ENCODE data around the gene ZMPSTE24.

Gene ZMPSTE24

DNA sequence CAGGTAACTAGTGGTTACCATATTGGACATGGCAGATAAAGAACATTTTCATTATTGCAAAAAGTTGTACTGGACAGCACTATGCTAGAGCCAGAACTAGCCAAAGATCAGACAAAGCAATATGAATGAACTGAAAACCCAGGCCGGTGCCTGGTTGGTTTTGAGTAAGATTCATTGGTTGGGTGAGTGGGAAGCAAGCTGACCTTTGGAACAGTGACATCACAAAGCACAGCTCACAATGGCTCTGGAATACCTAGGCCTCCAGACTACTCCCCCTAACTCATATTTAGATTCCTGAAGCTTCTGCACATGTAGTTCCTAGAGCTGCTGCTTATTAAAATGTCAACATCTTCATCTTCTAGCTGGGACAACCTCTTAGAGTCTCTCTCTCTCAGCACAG is 10.4 kb upstream of the ZMPSTE24 start, which contains the start of gene TMCO2:
Gene TMCO2 (plus strand): TSS at position 283 of the 400 bp plus-strand sequence. CDS start 57 bp downstream, at position 340.
- Mint-ChIP-seq H3K27me3 (no peaks in the 10 kb centered on the region), H3K9me3 (no peaks in the 10 kb centered on the region), H3K36me3 (ENCODE audit: low read depth) (no peaks in the 10 kb centered on the region), H3K4me3 (no peak within 1 kb of the TSS), H3K4me1 (ENCODE audit: low read depth) (peaks cover 14% of the 10 kb centered on the region), H3K27ac (no peak within 1 kb of the TSS)

DNA sequence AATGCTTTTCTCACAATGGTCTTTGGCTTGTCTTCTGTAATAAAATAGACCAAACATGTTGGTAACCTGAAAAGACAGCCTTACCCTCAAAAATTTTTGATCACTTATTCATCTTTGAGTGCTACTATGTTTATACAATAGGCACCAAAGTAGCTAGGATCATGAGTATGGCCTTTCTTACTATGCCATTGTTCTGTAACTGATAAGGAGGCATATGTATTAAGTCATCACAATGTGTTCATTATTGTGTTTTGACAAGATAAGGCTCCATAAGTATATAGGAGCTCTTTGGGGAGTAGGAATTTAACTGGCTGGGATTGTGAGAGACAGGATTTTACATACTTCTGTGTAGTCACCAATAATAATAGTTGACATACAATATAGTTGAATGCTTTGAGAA is 9.6 kb upstream of the ZMPSTE24 start:
- peaks cover 10% of the 10 kb centered on the region for H3K4me1 Mint-ChIP-seq (ENCODE audit: low read depth)
- H3K27ac Mint-ChIP-seq, result no peak overlapping the region
- H3K27me3 Mint-ChIP-seq, result no peaks in the 10 kb centered on the region
- H3K36me3 Mint-ChIP-seq (ENCODE audit: low read depth), result no peaks in the 10 kb centered on the region
- no peak overlapping the region for H3K4me3 Mint-ChIP-seq
- no peaks in the 10 kb centered on the region for H3K9me3 Mint-ChIP-seq

DNA sequence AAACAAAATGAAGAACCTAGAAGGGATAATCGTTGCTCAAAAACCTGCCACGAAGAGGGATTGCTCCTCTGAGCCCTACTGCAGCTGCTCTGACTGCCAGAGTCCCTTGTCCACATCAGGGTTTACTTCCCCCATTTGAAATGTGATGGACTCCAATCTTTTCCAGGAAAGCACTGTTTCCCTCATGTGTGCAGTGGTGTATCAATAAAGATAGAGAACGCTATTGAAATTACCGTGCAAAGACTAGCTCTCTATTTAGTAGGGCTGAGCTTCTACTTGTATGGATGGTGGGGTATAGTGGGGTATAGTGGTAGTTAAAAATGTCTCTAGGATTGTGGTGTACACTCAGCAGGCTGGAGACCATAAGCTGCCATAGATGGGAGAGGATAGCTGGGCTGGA is 6.6 kb upstream of the ZMPSTE24 start:
- Mint-ChIP-seq H3K4me3 (no peak overlapping the region), H3K9me3 (no peaks in the 10 kb centered on the region), H3K27me3 (no peaks in the 10 kb centered on the region), H3K27ac (no peak overlapping the region), H3K4me1 (ENCODE audit: low read depth) (peaks cover 9% of the 10 kb centered on the region), H3K36me3 (ENCODE audit: low read depth) (no peaks in the 10 kb centered on the region)

DNA sequence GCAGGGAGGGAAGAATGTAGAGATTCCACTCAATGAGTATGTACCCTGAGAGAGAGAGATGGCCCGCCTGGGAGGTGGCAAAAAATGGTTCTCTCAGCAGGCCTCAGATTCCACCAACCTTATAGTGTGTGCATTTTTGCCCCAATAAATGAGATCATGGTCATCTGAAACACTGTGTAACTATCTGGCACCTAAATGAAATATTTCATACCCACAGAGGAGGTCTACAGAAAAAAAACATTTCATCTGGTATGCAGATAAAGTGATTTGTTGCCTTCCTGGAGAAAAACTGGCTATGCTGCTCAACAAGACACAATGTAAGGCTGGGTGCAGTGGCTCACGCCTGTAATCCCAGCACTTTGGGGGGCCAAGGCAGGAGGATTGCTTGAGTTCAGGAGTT is 5.4 kb upstream of the ZMPSTE24 start:
- no peak overlapping the region for H3K4me3 Mint-ChIP-seq
- H3K27me3 Mint-ChIP-seq, result no peaks in the 10 kb centered on the region
- no peaks in the 10 kb centered on the region for H3K36me3 Mint-ChIP-seq (ENCODE audit: low read depth)
- no peak overlapping the region for H3K27ac Mint-ChIP-seq
- no peaks in the 10 kb centered on the region for H3K9me3 Mint-ChIP-seq
- peaks cover 15% of the 10 kb centered on the region for H3K4me1 Mint-ChIP-seq (ENCODE audit: low read depth)

DNA sequence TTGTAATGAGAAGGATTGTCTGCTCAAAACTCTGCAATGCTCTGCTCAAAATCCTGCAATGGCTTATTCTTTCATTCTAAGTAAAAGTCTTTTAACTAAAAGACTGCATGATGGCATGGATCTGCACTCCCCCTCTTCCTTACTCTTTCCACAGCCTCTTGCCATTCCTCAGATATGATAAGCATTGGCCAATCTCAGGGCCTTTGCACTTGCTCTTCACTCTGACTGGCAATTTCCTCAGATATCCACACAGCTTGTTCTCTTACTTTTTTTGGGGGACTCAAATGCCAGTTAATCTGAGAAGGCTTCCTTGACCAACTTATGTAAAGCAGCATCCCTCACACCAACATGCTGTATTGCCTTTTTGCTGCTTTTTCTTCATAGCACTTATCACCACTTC is 2.8 kb upstream of the ZMPSTE24 start:
- Mint-ChIP-seq H3K4me3 (no peak overlapping the region), H3K9me3 (no peaks in the 10 kb centered on the region), H3K4me1 (ENCODE audit: low read depth) (peaks cover 28% of the 10 kb centered on the region), H3K27ac (no peak overlapping the region), H3K36me3 (ENCODE audit: low read depth) (peaks cover 11% of the 10 kb centered on the region), H3K27me3 (no peaks in the 10 kb centered on the region)

DNA sequence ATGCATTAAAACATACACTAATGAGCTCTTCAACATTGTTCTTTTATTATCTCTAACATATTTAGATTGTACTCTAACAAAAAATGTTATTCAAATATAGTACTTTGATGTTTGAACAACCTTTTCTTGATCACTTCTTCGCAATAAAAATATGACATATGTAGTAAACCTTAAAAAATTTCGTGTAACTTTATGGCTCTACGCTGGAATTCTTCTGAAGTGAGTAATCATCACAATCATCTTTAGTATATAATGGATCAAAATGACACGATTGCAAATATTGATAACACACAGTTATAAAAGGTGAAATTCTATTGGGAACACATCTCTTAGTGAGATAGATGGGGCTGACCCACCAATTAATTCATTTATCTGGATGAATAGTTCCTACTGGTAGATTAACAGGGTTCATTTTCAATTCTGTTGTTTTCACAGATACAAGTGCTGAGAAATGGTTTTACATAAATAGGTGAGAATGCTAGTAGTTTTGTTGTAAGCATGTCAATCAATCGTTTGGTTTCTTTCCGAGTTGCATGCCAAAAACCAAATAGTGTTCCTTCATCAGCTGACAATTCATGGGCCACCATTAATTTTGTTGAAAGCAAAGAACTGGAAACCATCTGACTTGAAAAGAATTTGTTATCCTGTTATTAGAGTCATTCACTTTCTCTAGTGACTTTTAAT is 1.5 kb upstream of the ZMPSTE24 start:
- H3K9me3 Mint-ChIP-seq, result no peaks in the 10 kb centered on the region
- H3K36me3 Mint-ChIP-seq (ENCODE audit: low read depth), result peaks cover 24% of the 10 kb centered on the region
- peaks cover 41% of the 10 kb centered on the region for H3K4me1 Mint-ChIP-seq (ENCODE audit: low read depth)
- no peaks in the 10 kb centered on the region for H3K27me3 Mint-ChIP-seq
- H3K27ac Mint-ChIP-seq, result peak overlapping the region; percentile 97
- peak overlapping the region; percentile 92 for H3K4me3 Mint-ChIP-seq

DNA sequence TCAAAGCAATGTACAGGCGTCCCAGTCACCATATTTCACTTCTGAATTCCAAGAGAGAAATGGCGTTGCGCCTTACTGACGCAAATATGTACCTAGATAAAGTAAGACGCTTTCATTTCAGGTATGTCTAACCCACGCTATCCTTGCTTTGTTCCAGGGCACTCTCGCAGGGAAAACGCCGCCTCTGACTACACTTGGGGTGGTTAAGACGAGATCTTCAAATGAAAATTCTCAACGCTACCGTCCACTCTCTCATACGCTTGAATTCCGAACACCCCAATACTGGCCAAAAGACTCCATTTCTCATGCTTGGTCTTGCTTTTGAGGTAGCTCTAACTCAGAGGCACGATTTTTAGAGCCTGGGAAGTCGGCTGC is 736 bp upstream of the ZMPSTE24 start:
- Mint-ChIP-seq H3K27ac (peak overlapping the region; percentile 97), H3K27me3 (no peaks in the 10 kb centered on the region), H3K9me3 (no peaks in the 10 kb centered on the region), H3K4me3 (peak overlapping the region; percentile 92), H3K36me3 (ENCODE audit: low read depth) (peaks cover 31% of the 10 kb centered on the region), H3K4me1 (ENCODE audit: low read depth) (peaks cover 46% of the 10 kb centered on the region)

DNA sequence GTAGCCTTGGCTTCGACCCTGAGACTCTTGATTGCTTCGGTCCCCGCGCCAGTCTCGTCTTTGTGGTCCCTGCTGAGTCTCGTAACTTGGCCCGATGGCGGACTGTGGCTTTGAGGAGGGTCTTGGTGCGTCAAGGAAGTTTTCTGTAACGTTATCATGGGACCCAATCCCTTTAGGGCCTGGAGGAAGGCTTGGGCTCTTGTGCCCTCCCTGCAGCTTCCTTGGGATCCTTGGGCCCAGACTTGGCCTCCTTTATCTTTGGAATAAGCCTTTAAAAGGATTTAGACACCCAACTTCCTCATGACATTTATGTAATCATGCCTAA is 371 bp downstream of the ZMPSTE24 start:
- H3K36me3 Mint-ChIP-seq (ENCODE audit: low read depth), result peaks cover 42% of the 10 kb centered on the region
- H3K27ac Mint-ChIP-seq, result peak overlapping the region; percentile 97
- H3K27me3 Mint-ChIP-seq, result no peaks in the 10 kb centered on the region
- no peaks in the 10 kb centered on the region for H3K9me3 Mint-ChIP-seq
- peaks cover 56% of the 10 kb centered on the region for H3K4me1 Mint-ChIP-seq (ENCODE audit: low read depth)
- H3K4me3 Mint-ChIP-seq, result peak overlapping the region; percentile 92

DNA sequence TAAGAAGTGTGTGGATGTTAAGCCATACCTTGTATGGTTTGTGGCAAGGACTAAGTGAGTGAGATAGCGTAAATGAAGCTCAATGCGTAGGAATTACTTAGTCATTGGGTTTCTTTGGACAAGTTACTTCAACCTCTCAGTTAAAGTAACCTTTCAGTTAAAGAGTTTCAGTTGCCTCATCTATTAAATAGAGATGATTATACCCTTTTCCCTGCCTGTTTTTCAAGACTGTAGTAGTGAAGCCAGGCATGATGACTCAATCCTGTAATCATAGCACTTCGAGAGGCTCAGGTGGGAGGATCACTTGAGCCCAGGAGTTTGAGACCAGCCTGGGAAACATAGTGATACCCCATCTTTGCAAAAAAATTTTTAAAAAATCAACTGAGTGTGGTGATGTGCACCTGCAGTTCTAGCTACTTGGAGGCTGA is 6.3 kb downstream of the ZMPSTE24 start:
- Mint-ChIP-seq H3K4me1 (ENCODE audit: low read depth) (peaks cover 70% of the 10 kb centered on the region), H3K27ac (peak overlapping the region; percentile 86), H3K36me3 (ENCODE audit: low read depth) (peaks cover 76% of the 10 kb centered on the region), H3K27me3 (no peaks in the 10 kb centered on the region), H3K9me3 (no peaks in the 10 kb centered on the region), H3K4me3 (no peak overlapping the region)

DNA sequence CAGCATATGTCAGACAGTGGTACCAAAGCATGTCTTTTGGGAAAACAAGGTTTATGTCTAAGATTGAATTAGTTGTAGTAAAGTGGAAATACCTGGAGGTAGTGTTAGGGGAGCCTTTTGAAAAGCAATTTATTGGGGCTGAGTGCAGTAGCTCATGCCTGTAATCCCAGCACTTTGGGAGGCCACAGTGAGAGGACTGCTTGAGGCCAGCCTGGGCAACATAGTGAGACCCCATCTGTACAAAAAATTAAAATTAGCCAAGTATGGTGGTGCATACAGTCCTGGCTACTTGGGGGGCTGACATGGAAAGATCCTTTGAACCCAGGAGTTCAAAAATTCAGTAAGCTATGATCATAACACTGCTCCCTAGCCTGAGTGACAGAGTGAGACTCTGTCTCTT is 7.3 kb downstream of the ZMPSTE24 start:
- peaks cover 68% of the 10 kb centered on the region for H3K4me1 Mint-ChIP-seq (ENCODE audit: low read depth)
- H3K27me3 Mint-ChIP-seq, result no peaks in the 10 kb centered on the region
- H3K9me3 Mint-ChIP-seq, result no peaks in the 10 kb centered on the region
- H3K4me3 Mint-ChIP-seq, result no peak overlapping the region
- H3K27ac Mint-ChIP-seq, result no peak overlapping the region
- H3K36me3 Mint-ChIP-seq (ENCODE audit: low read depth), result peaks cover 76% of the 10 kb centered on the region

DNA sequence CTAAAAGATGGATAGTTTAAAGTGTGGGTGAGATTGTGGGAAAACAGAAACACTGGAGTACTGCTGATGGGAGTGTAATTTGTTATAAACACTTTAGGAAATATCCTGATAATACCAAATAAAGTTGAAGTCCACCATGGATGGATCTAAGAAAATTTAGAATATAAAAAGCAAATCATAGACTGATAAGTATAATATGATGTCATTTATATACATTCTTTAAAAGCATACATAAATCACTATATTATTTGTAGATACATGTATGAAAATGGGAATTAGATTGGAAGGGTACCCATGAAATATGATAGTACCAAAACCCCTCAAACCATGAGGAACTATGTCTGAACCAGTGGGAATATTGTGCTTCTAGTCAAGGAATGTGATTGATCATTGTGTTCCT is 7.9 kb downstream of the ZMPSTE24 start:
- Mint-ChIP-seq H3K4me3 (no peak overlapping the region), H3K27me3 (no peaks in the 10 kb centered on the region), H3K4me1 (ENCODE audit: low read depth) (peaks cover 68% of the 10 kb centered on the region), H3K36me3 (ENCODE audit: low read depth) (peaks cover 76% of the 10 kb centered on the region), H3K9me3 (no peaks in the 10 kb centered on the region), H3K27ac (peak overlapping the region; percentile 40)

DNA sequence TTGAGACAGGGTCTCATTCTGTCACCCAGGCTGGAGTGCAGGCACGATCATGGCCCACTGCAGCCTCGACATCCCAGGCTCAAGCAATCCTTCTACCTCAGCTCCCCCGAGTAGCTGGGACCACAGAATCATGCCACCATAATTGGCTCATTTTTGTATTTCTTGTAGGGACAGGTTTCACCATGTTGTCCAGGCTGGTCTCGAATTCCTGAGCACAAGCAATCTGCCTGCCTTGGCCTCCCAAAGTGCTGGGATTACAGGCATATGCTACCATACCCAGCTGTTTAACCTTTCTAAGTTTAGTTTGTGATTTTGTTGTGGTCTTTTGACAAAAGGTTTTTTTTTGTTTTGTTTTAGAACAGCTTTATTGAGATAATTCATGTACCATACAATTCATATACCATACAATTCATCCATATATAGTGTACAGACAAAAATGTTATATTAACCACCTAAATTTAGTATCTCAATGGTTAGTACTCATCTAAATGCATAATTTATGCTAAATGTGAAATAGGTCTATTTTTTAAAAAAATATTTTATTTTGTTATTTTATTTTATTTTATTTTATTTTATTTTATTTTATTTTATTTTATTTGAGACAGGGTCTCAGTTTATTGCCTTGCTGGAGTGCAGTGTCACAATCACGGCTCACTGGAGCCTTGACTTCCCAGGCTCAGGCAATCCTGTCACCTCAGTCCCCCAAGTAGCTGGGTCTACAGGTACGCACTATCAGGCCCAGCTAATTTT is 8.9 kb downstream of the ZMPSTE24 start:
- Mint-ChIP-seq H3K4me1 (ENCODE audit: low read depth) (peaks cover 62% of the 10 kb centered on the region), H3K9me3 (no peaks in the 10 kb centered on the region), H3K36me3 (ENCODE audit: low read depth) (peaks cover 76% of the 10 kb centered on the region)

DNA sequence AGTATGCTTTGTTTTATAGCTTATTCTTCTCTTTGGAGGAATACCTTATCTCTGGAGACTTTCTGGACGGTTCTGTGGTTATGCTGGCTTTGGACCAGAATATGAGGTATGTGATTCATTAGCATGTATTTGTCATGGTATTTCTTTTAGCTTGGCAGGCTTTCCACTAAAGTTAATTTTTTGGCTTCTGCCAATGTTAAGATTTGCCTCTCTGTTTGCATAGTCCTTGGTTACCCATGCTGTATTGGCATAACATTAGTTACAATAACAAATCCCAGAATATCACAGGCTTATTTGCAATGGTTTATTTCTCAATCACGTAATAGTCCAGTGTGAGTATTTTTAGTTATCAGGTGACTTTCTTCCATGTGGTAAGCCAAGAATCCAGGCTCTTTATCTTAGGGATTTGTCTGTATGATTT is 9.7 kb downstream of the ZMPSTE24 start:
- Mint-ChIP-seq H3K9me3 (no peaks in the 10 kb centered on the region), H3K4me1 (ENCODE audit: low read depth) (peaks cover 63% of the 10 kb centered on the region), H3K36me3 (ENCODE audit: low read depth) (peaks cover 76% of the 10 kb centered on the region), H3K27me3 (no peaks in the 10 kb centered on the region), H3K27ac (no peak overlapping the region), H3K4me3 (no peak overlapping the region)

More for the DNA sequence above, 8.9 kb downstream of the ZMPSTE24 start:
- H3K27me3 Mint-ChIP-seq, result no peaks in the 10 kb centered on the region
- no peak overlapping the region for H3K27ac Mint-ChIP-seq
- H3K4me3 Mint-ChIP-seq, result no peak overlapping the region

DNA sequence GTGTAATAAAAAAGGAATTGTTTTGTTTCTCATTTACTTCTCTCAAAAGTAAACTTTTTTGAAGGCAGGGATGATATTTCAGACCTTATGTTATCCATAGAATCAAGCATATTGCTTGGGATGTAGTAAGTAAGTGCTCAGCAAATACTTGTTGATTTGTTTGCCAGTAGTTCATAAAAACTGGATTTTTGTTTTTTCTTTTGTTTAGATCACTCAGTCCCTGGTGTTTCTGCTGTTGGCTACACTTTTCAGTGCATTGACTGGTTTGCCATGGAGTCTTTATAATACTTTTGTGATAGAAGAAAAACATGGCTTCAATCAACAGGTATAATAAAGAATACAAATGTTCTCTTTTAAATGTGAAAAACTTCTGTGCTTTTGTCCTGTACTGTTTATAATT is 10.2 kb downstream of the ZMPSTE24 start:
- Mint-ChIP-seq H3K27me3 (no peaks in the 10 kb centered on the region), H3K9me3 (no peaks in the 10 kb centered on the region), H3K36me3 (ENCODE audit: low read depth) (peaks cover 76% of the 10 kb centered on the region), H3K4me1 (ENCODE audit: low read depth) (peaks cover 59% of the 10 kb centered on the region), H3K27ac (no peak overlapping the region), H3K4me3 (no peak overlapping the region)

DNA sequence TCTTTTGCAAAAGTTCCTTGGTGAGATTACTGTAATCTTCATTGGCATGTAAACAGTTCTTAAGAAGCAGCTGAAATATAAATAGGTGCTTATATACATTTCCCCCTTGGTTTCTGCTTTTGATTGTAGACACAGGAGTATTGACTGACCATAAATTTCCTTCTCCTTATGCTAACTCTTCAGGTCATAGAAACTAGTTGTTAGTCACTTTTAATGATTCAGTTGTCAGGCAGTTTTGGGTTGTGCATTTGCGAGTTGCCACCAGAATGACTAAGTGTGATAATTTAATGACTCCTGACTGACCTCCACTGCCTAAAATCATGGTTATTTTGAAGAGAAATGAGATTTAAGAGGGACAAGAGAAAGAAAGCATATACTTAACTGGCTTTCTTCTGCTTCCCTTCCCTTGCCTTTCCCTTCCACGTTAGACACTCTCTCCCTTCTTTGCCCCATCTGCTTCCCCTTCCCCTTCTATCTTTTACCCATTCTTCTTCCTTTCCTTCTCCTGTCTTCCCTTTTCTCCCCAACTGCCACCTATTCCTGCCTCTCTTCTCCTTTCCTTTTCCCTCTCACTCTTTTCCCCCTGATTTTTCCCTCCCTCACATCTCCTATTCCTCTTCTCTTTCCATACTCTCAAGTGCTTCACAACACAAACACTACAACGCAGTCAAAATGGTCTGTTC is 12.3 kb downstream of the ZMPSTE24 start:
- H3K4me1 Mint-ChIP-seq (ENCODE audit: low read depth), result peaks cover 38% of the 10 kb centered on the region
- H3K4me3 Mint-ChIP-seq, result peak overlapping the region; percentile 41
- H3K27ac Mint-ChIP-seq, result peak overlapping the region; percentile 94
- peaks cover 75% of the 10 kb centered on the region for H3K36me3 Mint-ChIP-seq (ENCODE audit: low read depth)
- no peaks in the 10 kb centered on the region for H3K9me3 Mint-ChIP-seq
- H3K27me3 Mint-ChIP-seq, result no peaks in the 10 kb centered on the region

Data from stimulated activated naive CD8-positive, alpha-beta T cell treated with anti-CD3 and anti-CD28 coated beads, Interleukin-15, Interleukin-2, amounts not matched to agents 100 ng/mL and 50 ng/mL, for 24 hours (primary cell).